Astrocyte (in vitro differentiated cells and primary cell): ENCODE results near the gene RTEL1. TPM values are rescaled to one million over a fixed set of nuclear protein-coding genes. Genes with fewer than 3 reads are reported as not detected.
"Not testable (repeated sequence)": the region's sequence is repeated elsewhere in the genome, so short reads cannot be mapped to it uniquely, and the experiment has no call there.

Experiments
- DNase-seq: peaks from one replicate; pipeline ENCODE4 v3.0.0-alpha.2; 2010; ENCODE audit warnings: low read depth
- FAIRE-seq: peaks from 2 replicates; lab custom pipeline; 2011; peaks lifted over from hg19 to GRCh38; lab: Jason Lieb, UNC
- H2AFZ ChIP-seq: 2 replicates; pipeline ENCODE4 v1.6.0; 2012; ENCODE audit warnings: low read depth, low read length, inconsistent platforms
- H3K27ac ChIP-seq: 2 replicates; pipeline ENCODE4 v1.5.1; 2011; ENCODE audit warnings: low read depth, low read length, inconsistent platforms
- H3K27me3 ChIP-seq: 2 replicates; pipeline ENCODE4 v1.6.0; 2011; ENCODE audit warnings: low read length, inconsistent platforms; ENCODE audit not compliant: insufficient read depth
- H3K36me3 ChIP-seq: 2 replicates; pipeline ENCODE4 v1.5.1; 2011; ENCODE audit warnings: low read length, inconsistent platforms; ENCODE audit not compliant: insufficient read depth
- H3K4me1 ChIP-seq: 2 replicates; pipeline ENCODE4 v1.5.1; 2011; ENCODE audit warnings: low read length, inconsistent platforms; ENCODE audit not compliant: insufficient read depth
- H3K4me2 ChIP-seq: 2 replicates; pipeline ENCODE4 v1.6.0; 2012; ENCODE audit warnings: low read length, inconsistent platforms
- H3K4me3 ChIP-seq: 2 replicates; pipeline ENCODE4 v1.5.1; 2011; ENCODE audit warnings: low read depth, mild to moderate bottlenecking, low read length, inconsistent platforms; ENCODE audit not compliant: insufficient read depth
- H3K79me2 ChIP-seq: 2 replicates; pipeline ENCODE4 v1.6.0; 2012; ENCODE audit warnings: mild to moderate bottlenecking, low read length, inconsistent platforms; ENCODE audit not compliant: insufficient read depth
- H3K9ac ChIP-seq: 2 replicates; pipeline ENCODE4 v1.6.0; 2012; ENCODE audit warnings: mild to moderate bottlenecking, low read length, inconsistent platforms
- H3K9me3 ChIP-seq: 2 replicates; pipeline ENCODE4 v1.5.1; 2012; ENCODE audit warnings: low read depth, mild to moderate bottlenecking, low read length, inconsistent platforms; ENCODE audit not compliant: insufficient read depth
- H4K20me1 ChIP-seq: 2 replicates; pipeline ENCODE4 v1.6.0; 2012; ENCODE audit warnings: low read length, inconsistent platforms; ENCODE audit not compliant: insufficient read depth
- H3K27ac Mint-ChIP-seq: one replicate; pipeline ENCODE4 v1.8.0; 2021; ENCODE audit warnings: mild to moderate bottlenecking, mixed read lengths; ENCODE audit not compliant: unreplicated experiment
- H3K27me3 Mint-ChIP-seq: one replicate; pipeline ENCODE4 v1.8.0; 2021; ENCODE audit warnings: low read depth, mixed read lengths; ENCODE audit not compliant: unreplicated experiment
- H3K36me3 Mint-ChIP-seq: one replicate; pipeline ENCODE4 v1.8.0; 2021; ENCODE audit warnings: low read depth, mixed read lengths; ENCODE audit not compliant: unreplicated experiment
- H3K4me1 Mint-ChIP-seq: one replicate; pipeline ENCODE4 v1.8.0; 2021; ENCODE audit warnings: low read depth, mixed read lengths; ENCODE audit not compliant: unreplicated experiment
- H3K4me3 Mint-ChIP-seq: one replicate; pipeline ENCODE4 v1.8.0; 2021; ENCODE audit warnings: mild to moderate bottlenecking, moderate library complexity, mixed read lengths; ENCODE audit not compliant: unreplicated experiment
- H3K9me3 Mint-ChIP-seq: one replicate; pipeline ENCODE4 v1.8.0; 2021; ENCODE audit warnings: mild to moderate bottlenecking, mixed read lengths; ENCODE audit not compliant: unreplicated experiment
- CTCF ChIP-seq: IDR thresholded peaks from 2 replicates; pipeline ENCODE4 v1.5.1; 2011; ENCODE audit warnings: low read depth, mild to moderate bottlenecking, inconsistent platforms, low read length, moderate library complexity; ENCODE audit not compliant: insufficient read depth
- EZH2 ChIP-seq: IDR thresholded peaks from 2 replicates; pipeline ENCODE4 v1.6.1; 2012; ENCODE audit warnings: mild to moderate bottlenecking, low read length, inconsistent platforms; ENCODE audit not compliant: insufficient read depth
- total RNA-seq: library from RNA; stranded (reverse); gene quantifications from 2 replicates; pipeline ENCODE4 v1.2.1, GENCODE V29; 2021

Gene RTEL1
- total RNA-seq, 1 donor from 2014 or later: 15.5 TPM

DNA sequence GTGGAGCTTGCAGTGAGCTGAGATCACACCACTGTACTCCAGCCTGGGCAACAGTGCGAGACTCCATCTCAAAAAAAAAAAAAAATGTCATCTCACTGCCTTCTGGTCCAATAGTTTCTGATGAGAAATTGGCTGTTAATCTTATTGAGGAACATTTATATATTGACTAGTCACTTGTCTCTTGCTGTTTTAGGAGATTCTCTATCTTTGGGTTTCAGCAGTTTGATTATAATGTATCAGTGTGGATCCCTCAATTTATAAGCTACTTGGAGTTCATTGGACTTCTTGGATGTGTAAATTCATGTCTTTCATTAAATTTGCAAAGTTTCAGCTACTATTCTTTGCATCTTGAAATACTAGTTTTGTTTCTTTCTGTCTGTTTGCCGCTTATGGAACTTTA, 60.9 kb downstream of the RTEL1 start:
- peaks cover 4% of the 10 kb centered on the region for H3K9me3 ChIP-seq
- TF ChIP-seq CTCF (no peak), EZH2 (no peak)
- no peaks in the 10 kb centered on the region for H3K4me1 Mint-ChIP-seq
- H3K27me3 ChIP-seq: no peaks in the 10 kb centered on the region
- H3K9ac ChIP-seq: no peak overlapping the region
- H3K27ac Mint-ChIP-seq: no peak overlapping the region
- H3K36me3 Mint-ChIP-seq: peaks cover 16% of the 10 kb centered on the region
- H3K4me2 ChIP-seq: no peak overlapping the region
- H2AFZ ChIP-seq: no peak overlapping the region
- no peak overlapping the region for H3K4me3 Mint-ChIP-seq
- H3K4me1 ChIP-seq: no peaks in the 10 kb centered on the region
- H3K4me3 ChIP-seq: no peak overlapping the region
- peaks cover 6% of the 10 kb centered on the region for H3K36me3 ChIP-seq
- H3K79me2 ChIP-seq: peaks cover 72% of the 10 kb centered on the region
- no peak for DNase-seq
- peaks cover 36% of the 10 kb centered on the region for H4K20me1 ChIP-seq
- H3K27ac ChIP-seq: no peak overlapping the region
- H3K9me3 Mint-ChIP-seq: peaks cover 6% of the 10 kb centered on the region
- no peaks in the 10 kb centered on the region for H3K27me3 Mint-ChIP-seq
- no peak for FAIRE-seq

DNA sequence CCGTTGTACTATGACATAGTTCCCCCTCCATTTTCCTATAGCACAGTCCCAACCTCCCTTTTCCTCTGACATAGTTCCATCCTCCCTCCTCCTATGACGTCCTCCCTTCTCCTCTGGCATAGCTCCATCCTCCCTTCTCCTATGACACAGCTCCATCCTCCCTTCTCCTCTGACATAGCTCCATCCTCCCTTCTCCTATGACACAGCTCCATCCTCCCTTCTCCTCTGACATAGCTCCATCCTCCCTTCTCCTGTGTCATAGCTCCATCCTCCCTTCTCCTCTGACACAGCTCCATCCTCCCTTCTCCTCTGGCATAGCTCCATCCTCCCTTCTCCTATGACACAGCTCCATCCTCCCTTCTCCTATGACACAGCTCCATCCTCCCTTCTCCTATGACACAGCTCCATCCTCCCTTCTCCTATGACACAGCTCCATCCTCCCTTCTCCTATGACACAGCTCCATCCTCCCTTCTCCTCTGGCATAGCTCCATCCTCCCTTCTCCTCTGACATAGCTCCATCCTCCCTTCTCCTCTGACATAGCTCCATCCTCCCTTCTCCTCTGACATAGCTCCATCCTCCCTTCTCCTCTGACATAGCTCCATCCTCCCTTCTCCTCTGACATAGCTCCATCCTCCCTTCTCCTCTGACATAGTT, 65.0 kb downstream of the RTEL1 start:
- H3K36me3 Mint-ChIP-seq: peaks cover 12% of the 10 kb centered on the region
- H3K79me2 ChIP-seq: peaks cover 56% of the 10 kb centered on the region
- DNase-seq: not testable (repeated sequence)

GRCh38 chr20:63730189-63730733, 72.1 kb downstream of the RTEL1 start:
- H3K27ac Mint-ChIP-seq, DNase-seq, H2AFZ ChIP-seq, H3K27me3 Mint-ChIP-seq, H3K9me3 Mint-ChIP-seq, H3K27ac ChIP-seq, H3K36me3 ChIP-seq, H3K27me3 ChIP-seq, FAIRE-seq, H3K4me3 Mint-ChIP-seq, H3K4me2 ChIP-seq, H3K9ac ChIP-seq, H3K9me3 ChIP-seq, H3K4me3 ChIP-seq, H3K4me1 ChIP-seq: not testable (repeated sequence)
- peaks cover 58% of the 10 kb centered on the region for H4K20me1 ChIP-seq
- Mint-ChIP-seq H3K36me3 (peaks cover 18% of the 10 kb centered on the region), H3K4me1 (peaks cover 10% of the 10 kb centered on the region)
- H3K79me2 ChIP-seq: peaks cover 68% of the 10 kb centered on the region

More for the DNA sequence above, 65.0 kb downstream of the RTEL1 start:
- H4K20me1 ChIP-seq: peaks cover 28% of the 10 kb centered on the region
- H3K9ac ChIP-seq, H3K9me3 ChIP-seq, H3K36me3 ChIP-seq, H3K27ac Mint-ChIP-seq, H3K4me3 ChIP-seq, H3K9me3 Mint-ChIP-seq, H3K27ac ChIP-seq, H3K27me3 Mint-ChIP-seq, FAIRE-seq, H3K4me2 ChIP-seq, H3K4me1 Mint-ChIP-seq, H3K4me1 ChIP-seq, H2AFZ ChIP-seq, H3K4me3 Mint-ChIP-seq, H3K27me3 ChIP-seq: not testable (repeated sequence)
